ENCODE measurements around the gene RHEBL1. TPM values are rescaled to one million over a fixed set of nuclear protein-coding genes. Genes with fewer than 3 reads are reported as not detected.
A peak's percentile ranks its signal among the peaks of the same experiment; 100 is the strongest.

The RHEBL1 gene
- total RNA-seq, 4 donors from 2014 or later = 0.96 TPM; not detected in 3

GRCh38 chr12:49052451-49053208, 17.1 kb downstream of the RHEBL1 start:
- DNase-seq (ENCODE audit: low spot score) = no peak
- no peak for TF ChIP-seq CTCF (IDR thresholded peaks at IDR 0.05)
- ATAC-seq (ENCODE audit: low FRiP score) = no peak

DNA sequence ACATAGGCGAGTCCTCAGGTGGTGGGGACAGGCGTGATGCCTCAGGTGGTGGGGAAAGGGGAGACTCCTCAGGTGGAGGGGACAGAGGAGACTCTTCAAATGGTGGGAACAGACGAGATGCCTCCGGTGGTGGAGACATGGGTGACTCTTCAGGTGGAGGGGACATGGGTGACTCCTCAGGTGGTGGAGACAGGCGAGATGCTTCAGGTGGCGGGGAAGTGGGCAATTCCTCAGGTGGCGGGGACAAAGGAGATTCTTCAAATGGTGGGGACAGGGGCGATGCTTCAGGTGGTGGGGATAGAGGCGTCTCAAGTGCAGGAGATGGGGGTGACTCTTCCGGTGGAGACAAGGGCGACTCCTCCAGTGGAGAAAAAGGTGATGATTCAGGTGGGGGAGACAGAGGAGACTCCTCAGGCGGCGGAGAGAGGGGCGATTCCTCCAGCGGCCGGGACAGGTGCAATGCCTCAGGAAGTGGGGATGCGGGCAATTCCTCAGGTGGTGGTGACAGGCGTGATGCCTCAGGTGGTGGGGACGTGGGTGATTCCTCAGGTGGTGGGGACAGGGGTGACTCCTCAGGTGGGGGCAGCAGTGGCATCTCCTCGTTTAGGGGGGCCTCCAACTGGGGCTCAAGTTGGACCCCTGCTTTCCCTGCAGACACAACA, 17.9 kb downstream of the RHEBL1 start:
- DNase-seq (ENCODE audit: low spot score) = no peak
- TF ChIP-seq CTCF (IDR thresholded peaks at IDR 0.05) = no peak
- ATAC-seq (ENCODE audit: low FRiP score) = no peak

DNA sequence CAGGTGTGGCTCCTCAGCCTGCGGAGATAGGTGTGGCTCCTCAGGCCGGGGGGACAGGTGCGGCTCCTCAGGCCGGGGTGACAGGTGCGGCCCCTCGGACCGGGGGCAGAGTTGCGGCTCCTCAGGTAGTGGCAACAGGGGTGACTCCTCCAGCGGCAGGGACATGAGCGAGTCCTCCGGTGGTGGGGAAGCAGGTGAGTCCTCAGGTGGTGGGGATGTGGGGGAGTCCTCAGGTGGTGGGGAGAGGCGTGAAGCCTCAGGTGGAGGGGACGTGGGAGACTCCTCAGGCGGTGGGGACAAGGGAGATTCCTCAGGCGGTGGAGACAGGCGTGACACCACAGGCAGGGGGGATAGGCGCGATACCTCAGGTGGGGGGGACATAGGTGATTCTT, 18.4 kb downstream of the RHEBL1 start:
- ATAC-seq (ENCODE audit: low FRiP score) (no peak), DNase-seq (ENCODE audit: low spot score) (no peak)
- TF ChIP-seq CTCF (IDR thresholded peaks at IDR 0.05) = no peak

DNA sequence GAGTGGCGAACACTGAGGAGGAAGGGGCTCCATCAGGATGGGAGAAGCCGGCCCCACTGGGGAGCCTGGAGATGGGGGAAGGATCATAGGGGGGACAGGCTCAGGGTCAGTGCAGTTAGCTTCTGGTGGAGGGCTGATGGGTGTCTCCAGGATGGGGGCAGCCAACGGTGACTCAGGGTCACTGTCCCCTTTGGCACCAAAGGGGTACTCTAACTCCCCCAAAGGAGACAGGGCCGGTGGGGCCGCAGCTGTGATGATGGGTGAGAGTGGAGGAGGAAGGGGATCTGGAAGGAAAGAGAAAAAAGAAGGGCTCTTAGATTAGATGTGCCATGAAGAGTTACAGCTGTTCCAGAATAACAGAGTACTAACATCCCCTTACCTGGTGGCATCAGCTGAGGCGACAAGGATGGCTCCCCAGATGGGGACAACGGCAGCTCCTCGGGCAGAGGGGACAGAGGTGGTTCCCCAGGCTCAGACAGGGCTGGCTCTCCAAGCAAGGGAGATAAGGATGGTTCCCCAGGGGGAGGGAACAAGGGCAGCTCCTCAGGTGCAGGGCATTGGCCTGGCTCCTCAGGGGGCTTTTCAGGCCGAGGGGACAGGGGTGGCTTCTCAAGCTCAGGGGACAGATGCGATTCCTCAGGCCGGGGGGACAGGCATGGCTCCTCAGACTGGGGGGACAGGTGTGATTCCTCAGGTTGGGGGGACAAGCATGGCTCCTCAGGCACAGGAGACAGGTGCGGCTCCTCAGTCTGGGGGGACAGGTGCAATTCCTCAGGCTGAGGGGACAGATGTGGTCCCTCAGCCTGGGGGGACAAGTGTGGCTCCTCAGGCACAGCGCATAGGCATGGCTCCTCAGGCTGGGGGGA, 19.0 kb downstream of the RHEBL1 start:
- TF ChIP-seq CTCF (IDR thresholded peaks at IDR 0.05) = no peak
- ATAC-seq (ENCODE audit: low FRiP score) (no peak), DNase-seq (ENCODE audit: low spot score) (no peak)

- TF ChIP-seq CTCF (IDR thresholded peaks at IDR 0.05) = no peak
- ATAC-seq (ENCODE audit: low FRiP score) = peak; percentile 56
- DNase-seq (ENCODE audit: low spot score) = no peak
Measured at GRCh38 chr12:49049566-49050224, 20.1 kb downstream of the RHEBL1 start.

- DNase-seq (ENCODE audit: low spot score) (no peak), ATAC-seq (ENCODE audit: low FRiP score) (no peak)
- no peak for TF ChIP-seq CTCF (IDR thresholded peaks at IDR 0.05)
Measured at GRCh38 chr12:49048953-49049352, 20.8 kb downstream of the RHEBL1 start.
